GM19372 (cell line): ENCODE measurements around the gene KCNK10.

Source experiments
- ATAC-seq: cut with Tn5 transposase; IDR thresholded peaks from one replicate; pipeline ENCODE4 v1.9.1; 2021; ENCODE audit warnings: mild to moderate bottlenecking, low read depth, moderate library complexity; ENCODE audit not compliant: unreplicated experiment

The KCNK10 gene

GRCh38 chr14:88323086-88323522, at the start of gene KCNK10:
Gene KCNK10 (minus strand): TSS chr14:88323269. CDS start chr14:88322798, 471 bp downstream.
- ATAC-seq = peak; percentile 27

GRCh38 chr14:88369496-88369895, 46.4 kb upstream of the KCNK10 start:
- ATAC-seq = no peak

DNA sequence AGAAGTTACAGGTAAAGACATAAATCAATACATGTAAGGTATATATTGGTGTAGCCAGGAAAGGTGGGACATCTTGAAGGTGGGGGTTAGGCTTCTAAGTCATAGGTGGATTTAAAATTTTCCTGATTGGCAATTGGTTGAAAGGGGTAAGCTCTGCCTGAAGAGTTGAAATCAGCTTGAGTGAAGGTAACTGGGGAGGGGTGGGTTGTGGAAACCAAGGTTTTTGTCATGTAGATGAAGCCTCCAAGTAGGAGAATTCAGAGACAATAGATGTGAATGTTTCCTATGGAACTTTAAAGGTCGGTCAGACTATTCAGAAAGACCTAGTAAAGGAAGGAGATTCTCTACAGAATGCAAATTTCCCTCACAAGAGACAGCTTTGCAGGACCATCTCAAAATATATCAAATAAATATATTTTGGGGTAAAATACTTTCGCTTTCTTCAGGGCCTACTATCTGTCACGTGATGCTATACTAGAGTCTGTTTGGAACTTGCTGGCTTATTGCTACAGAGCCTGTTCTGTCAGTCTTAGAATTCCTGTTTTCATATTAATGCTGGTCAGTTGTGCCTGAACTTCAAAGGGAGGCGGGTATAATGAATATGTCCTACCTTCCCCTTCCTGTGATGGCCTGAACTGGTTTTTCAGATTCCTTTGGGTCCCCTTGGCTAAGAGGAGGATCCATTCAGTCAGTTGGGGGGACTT, 41.8 kb upstream of the KCNK10 start:
- ATAC-seq = no peak

GRCh38 chr14:88363644-88364043, 40.6 kb upstream of the KCNK10 start:
- no peak for ATAC-seq

DNA sequence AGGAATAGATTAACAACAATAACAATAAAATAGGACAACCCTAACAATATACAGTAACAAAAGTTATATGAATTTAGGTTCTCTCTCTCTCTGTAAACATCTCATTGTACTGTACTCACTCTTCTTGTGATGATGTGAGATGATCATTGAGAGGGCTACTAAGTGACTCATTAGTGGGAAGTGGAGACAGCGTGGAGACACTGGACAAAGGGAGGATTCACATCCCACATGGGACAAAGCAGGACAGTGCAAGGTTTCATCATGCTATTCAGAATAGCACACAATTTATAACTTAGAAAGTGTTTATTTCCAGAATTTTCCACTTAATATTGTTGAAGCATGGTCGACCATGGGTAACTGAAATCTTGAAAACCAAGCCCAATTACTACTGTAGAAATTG, 36.4 kb upstream of the KCNK10 start:
- no peak for ATAC-seq

GRCh38 chr14:88354358-88354757, 31.3 kb upstream of the KCNK10 start:
- ATAC-seq = no peak

DNA sequence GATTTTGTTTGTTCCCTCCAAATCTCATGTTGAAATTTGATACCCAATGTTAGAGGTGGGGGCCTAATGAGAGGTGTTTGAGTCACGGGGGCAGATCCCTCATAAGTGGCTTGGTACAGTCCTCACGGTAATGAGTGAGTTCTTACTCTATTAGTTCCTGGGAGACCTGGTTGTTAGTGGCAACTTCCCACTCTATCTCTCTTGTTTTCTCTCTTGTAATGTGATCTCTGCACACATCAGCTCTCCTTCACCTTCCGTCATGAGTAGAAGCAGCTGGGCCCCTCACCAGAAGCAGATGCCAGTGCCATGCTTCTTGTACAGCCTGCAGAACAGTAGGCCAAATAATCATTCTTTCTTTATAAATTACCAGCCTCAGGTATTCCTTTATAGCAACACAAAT, 29.6 kb upstream of the KCNK10 start:
- no peak for ATAC-seq

DNA sequence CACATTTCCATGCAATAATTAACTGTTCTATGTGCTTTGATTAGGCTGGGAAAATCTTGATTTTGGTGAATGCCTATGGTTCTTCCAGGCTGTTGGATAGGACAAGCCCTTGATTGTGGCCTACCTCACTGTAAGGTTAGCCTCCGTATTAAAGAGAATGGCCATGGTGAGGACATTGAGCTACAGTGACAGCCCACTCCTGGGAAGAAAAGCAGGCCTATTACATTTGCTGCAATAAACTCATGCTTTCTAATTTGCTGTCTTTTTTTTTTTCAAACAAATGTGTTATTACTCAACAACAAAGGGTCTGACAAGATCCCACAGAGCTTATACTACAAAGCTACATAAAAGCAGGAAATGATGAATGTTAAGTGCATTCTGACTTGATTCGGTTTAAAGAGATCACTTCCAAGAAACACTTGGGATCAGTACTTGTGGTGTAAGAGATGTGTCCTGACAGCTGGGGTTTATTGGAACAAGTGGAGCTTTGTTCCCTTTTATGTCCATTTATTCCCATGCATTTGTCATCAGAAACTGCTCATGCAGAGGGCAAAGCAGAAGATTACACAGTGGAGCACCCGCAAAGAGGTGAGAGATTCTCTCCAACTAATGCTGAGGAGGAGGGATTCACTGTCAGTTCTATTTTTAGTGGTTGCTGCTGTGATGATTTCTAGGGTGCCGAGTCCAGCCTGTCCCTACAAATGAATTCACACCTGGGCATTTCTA, 29.1 kb upstream of the KCNK10 start:
- ATAC-seq = no peak

DNA sequence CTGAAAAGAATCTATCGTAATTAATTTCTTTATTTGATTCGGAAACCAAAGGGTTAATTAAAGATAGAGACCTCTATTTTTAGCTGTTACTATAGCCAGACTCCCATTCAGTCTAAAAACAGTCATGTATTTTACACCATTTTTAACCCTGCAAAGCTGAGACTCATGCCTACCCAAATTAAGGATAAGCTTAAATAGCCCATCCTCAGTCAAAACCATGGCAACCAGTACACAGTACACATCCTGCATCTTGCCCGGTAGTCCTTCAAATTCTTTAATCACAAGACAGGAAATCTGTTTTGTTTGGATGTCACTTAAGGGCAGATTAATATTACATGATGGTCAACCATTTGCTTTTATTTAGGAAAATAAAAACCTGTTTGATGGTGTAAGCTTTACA, 25.5 kb upstream of the KCNK10 start:
- ATAC-seq = no peak

DNA sequence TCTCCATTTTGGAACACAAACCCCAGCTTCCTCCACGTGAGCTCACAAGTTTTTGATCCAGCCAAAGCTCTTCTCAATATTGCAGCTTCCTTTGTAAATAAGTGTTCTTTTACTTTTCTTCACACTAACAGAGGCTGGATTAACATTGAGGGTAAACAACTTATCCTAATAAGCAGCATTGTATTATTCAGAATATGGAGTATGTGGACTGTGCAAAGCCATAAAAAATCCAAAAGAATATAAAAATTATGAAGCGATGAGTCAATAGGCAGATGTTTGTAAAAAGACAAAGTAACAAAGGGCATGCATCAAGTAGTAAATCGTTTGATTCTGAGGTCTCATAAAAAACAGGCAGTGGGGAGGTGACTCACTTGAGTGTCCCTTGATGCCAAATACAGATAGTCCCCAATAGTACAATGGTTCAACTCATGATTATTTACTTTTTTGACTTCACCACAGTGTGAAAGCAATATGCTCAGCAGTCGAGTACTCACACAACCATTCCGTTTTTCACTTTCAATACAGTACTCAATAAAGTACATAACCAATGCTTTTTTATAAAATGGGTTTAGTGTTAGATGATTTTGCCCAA, 23.1 kb upstream of the KCNK10 start:
- no peak for ATAC-seq

DNA sequence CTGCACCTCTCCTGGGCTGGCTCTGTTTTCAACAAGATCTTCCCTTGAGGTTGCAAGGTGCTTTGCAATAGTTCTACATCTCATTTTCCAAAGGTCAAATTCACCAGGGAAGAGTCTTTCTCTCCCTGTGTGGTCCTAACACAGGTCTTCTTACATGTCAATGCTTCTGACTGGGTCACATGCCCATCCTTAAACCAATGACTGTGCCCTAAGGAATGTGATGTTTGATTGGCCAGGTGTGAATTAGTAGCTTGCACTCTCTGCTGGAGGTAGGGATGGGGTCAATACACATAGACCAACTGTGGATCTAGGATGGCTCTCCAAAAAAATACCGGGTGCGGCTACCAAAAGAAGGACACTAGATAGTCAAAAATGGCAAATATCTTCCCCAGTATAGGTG, 19.9 kb upstream of the KCNK10 start:
- no peak for ATAC-seq

- ATAC-seq = no peak
Measured at GRCh38 chr14:88340357-88340756, 17.3 kb upstream of the KCNK10 start.

DNA sequence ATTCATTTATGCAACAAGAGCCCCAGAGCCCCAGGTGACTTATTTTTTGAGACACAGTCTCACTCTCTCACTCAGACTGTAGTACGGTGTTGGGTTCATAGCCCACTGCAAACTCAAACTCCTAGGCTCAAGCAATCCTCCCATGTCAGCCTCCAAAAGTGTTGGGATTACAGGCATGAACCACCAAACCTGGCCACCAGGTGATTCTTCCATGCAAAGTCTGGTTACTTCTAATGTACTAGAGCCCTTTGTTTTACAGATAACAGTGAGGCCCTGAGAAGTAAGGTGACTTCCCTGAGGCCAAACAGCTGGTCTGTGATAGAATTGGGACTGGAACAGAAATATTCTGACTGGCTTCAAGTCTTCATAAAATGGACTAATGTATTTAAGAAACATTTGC, 10.0 kb upstream of the KCNK10 start:
- no peak for ATAC-seq

GRCh38 chr14:88327497-88327896, 4.4 kb upstream of the KCNK10 start:
- no peak for ATAC-seq

GRCh38 chr14:88326352-88327103, 3.5 kb upstream of the KCNK10 start:
- ATAC-seq = no peak

DNA sequence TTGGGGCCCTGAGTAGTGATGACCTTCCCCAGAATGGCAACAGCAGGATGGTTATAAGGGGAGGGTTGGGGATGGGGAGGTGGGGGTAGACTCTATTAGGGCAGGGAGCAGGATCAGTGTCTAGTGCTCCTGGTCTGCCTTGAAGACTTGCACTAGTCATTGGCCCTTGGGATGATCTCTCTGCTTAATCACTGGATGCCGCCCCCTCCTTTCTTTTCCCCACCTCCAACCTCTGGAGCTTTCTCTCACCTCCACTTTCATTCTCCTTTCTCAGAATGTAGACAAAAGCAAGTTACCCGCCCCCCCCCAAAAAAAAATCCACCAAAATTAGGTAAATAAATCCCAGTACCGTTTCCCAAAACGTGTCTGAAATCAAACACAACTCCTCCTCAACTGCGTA, 2.8 kb upstream of the KCNK10 start:
- no peak for ATAC-seq

DNA sequence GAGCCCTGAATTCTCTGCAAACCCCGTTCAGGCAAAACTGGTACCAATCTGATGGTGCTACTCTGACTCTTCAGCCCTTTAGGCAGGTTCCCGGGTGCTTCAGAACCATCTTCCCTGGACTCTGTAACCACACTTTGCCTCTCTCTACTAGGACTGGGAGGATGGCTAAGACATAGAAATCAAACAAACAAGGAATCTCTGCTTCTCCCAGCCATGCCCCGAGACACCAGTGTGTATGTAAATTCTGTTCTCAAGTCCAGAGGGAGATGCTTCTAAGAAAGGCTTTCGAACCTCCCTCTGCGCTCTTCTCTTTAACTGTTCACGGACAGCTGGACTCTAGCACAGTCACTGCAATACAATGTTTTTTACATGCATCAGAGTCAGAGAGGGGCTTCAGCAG, 1.9 kb upstream of the KCNK10 start:
- ATAC-seq = no peak

GRCh38 chr14:88324491-88324890, 1.4 kb upstream of the KCNK10 start:
- ATAC-seq = no peak

- peak; percentile 86 for ATAC-seq
Measured at GRCh38 chr14:88323523-88324199, 592 bp upstream of the KCNK10 start.

- no peak for ATAC-seq
Measured at GRCh38 chr14:88322504-88323085, 474 bp downstream of the KCNK10 start.
